GM21717 (cell line): ENCODE data around the gene PDLIM1.

Source experiments
- ATAC-seq: cut with Tn5 transposase; IDR thresholded peaks from one replicate; pipeline ENCODE4 v1.9.1; 2021; ENCODE audit warnings: mild to moderate bottlenecking, moderate library complexity; ENCODE audit not compliant: unreplicated experiment

PDLIM1 gene

DNA sequence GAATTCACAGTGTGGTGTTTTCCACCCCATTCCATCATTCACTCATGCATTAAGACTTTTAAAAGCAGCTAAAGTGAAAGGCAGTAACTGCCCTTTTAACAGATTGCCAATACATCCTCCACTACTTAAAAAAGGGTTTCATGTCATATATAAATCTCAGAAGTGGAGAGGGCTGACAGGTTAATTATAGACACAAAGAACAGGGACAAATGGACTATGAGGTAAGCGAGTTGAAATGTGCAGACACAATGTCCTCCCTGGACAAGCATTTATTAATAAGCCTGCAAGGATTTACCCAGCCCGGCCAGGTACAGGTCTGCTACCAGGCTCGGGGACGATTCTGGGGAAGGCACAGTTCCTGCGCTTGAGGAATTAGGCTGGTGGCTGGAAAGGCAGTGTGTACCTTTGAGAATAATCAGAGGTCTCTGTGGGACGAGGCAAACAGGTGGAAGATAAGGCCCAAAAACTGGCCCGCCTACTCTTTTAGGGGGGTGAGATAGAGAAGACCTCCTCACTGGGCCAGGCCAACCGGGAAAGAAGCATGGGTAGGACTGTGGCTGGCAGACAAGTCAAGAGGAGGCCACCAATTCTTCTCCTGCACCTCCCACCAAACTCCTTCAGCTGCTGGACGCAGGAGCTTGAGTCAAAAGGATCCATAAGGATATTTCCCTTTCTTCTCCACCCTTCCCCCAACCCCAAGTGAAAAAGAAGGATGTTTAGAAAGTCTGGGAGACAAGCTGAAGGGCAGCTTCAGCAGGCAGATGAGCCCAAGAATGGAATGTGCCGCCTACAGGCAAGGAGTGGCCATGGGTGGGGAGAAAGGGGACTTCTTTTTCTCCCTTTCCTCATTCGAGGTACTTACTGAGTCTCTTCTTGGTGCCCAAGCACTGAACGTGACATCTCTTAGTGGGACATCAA, 1.5 kb downstream of the PDLIM1 start:
- no peak for ATAC-seq

DNA sequence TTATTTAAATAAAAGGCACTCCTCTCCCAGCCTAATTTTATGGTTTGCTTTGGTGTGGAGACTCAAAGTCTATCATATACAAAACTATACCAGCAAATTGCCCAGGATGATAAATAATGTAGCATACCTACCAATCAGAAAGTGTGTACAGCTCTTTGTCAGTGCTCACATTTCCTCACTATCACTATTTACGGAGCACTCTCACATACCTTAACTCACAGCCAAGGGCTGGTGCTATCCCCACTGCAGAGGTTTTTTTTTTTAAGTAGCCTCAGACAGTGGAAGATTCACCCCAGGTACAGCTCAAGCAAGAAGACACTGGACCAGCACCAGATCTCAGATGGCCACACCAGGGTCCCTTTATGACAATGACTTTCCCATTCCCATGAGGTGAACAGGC, 2.5 kb downstream of the PDLIM1 start:
- no peak for ATAC-seq

DNA sequence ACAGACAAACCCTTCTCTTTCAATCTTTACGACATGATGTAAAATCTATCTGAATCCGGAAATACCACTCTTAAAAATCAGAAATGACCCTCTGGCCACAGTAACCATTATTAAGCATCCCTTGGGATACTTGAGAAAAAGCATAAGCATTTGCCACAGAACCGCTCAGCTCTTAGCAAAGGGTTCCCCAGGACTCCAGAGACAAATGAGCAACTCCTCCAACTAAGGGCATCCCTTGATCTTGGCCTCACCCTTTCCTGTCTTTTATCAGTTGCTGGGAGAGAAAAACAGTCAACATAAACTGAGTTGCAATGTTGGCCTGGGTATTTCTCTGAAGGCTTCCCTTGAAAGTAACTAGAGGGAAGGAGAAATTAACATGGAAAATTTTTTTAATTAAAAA, 3.5 kb downstream of the PDLIM1 start:
- no peak for ATAC-seq

DNA sequence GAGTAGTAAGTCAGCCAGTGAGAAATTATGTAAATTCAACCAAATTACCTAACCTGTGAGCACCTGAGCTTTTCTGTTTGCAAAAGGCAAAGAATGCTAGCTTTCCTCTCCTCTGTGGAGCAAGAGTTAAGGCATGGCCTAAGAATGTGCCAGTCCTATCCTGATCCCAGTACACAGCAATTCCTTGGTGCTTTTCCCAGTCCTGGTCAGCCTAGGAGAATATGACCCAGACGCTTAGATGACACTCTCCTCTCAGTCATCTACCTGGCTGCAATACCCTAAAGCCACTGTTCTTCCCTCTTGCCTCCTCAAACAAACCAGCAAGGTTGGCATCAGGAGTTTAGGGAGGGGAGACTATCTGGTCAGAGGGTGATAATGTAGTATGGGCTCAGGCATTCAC, 4.1 kb downstream of the PDLIM1 start:
- no peak for ATAC-seq

DNA sequence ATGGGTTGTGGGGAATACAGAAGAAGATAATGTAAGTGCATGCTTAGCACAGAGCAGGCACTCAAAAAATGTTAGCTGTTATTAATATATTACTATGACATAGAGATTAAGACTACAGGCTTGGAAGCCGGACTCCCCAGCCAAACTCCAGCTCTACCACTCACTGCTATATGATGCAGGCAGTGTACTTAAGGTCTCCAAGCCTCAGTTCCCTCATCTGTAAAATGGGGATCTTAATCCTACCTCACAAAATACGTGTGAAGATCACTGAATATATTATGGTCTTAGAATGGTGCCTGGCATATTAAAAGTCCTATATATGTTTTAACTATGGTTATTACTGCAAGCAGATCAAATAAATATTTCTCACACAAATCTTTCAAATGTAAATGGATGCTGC, 5.2 kb downstream of the PDLIM1 start:
- ATAC-seq, result no peak

DNA sequence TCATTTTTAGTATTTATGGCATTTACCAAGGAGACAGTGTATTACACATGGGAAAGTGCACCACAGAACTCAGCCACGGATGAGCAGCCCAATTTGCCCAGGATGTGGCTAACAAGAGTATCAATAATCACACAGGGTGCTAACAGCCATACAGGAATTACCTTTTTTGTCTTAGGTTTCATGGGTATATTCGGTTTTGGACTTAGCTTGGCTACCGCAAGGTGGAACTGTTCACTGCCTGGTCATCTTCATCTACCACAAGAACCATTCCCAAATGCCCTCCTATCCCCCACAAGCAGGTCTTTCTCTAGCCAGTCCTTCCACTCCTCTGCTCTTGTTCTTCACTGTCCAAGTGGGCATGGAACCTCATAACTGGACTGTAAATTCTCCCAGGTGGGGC, 6.0 kb downstream of the PDLIM1 start:
- ATAC-seq, result no peak

DNA sequence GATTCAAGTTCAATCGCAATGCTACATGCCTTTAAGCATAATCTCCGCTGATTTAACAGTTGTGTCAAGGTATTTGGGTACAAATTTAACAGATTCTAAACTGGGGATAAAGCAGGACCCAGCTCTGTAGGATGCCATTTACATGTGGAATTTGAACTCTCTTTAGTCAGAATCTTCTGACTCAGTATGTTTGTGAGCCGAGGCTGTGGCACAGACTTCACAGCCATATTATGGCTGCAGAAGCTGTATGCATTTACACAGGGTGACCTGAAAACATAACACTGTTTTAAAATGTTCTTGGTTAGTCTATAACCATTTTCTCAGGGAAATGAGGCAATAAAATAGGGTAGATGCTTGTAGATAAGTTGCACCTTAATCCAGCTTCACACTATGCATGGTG, 8.7 kb downstream of the PDLIM1 start:
- ATAC-seq, result no peak

DNA sequence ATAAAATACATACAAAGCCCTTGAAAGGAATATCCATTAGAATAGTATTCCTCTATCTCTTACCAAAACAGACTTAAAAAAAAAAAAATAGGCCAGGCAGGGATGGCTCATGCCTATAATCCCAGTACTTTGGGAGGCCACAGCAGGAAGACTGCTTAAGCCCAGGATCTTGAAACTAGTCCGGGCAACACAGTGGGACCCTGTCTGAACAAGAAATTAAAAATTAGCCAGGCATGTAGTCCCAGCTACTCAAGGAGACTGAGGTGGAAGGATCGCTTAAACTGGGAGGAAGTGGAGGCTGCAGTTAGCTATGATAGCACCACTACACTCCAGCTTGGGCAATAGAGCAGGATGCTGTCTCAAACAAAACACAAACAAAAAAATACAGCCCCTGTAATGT, 9.6 kb downstream of the PDLIM1 start:
- ATAC-seq, result no peak

DNA sequence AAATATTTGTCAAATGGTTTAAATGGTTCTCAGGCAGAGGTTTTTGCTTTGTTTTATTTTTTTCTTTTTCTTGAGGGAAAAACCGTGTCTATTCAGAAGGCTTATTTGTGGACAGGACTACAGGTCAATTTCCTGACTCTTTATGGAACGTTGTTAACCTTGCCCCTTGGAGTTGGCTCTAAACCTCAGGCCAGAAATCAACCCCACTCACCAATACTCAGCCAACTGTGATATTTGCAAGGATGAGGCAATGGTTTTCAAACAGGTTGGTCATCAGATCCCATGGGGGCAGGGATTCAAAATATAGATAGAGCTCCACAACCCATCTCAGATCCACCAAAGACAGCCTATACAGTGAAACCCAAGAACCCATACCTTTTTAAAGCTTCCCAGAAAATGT, 10.2 kb downstream of the PDLIM1 start:
- no peak for ATAC-seq

DNA sequence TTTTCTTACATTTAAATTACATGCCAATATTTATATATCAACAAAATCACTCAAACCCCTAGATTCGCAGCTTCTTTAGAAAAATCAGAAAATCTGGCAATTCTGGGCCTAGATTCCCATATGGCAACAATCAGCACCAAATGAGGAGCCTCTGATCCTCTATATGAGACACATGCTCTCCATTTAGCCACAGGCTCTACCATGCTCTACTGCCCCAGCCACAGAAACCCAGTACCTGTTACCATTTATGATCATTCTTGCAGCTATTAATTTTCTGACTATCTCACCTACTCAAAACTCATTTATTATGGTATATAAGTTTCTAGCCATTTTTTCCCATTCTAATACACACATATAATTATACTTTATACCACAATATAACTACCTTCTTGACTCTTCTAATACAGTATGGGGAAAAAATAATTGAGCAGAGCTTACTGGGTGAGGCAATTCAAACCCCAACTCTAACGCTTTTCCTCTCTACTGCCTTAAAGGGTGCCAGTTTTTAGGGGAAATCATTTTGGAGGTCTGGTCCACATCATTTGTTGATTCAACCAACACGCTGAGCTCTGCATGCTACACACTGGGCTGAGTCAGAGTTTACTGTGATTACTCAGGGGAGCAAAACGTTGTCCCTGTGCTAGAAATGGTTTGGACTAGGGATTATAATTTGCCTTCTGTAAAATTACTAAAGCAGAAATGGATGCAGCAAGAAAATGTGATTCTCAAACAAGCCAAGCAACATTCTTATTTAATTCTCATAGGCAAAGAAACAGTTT, 11.6 kb downstream of the PDLIM1 start:
- peak; percentile 41 for ATAC-seq

DNA sequence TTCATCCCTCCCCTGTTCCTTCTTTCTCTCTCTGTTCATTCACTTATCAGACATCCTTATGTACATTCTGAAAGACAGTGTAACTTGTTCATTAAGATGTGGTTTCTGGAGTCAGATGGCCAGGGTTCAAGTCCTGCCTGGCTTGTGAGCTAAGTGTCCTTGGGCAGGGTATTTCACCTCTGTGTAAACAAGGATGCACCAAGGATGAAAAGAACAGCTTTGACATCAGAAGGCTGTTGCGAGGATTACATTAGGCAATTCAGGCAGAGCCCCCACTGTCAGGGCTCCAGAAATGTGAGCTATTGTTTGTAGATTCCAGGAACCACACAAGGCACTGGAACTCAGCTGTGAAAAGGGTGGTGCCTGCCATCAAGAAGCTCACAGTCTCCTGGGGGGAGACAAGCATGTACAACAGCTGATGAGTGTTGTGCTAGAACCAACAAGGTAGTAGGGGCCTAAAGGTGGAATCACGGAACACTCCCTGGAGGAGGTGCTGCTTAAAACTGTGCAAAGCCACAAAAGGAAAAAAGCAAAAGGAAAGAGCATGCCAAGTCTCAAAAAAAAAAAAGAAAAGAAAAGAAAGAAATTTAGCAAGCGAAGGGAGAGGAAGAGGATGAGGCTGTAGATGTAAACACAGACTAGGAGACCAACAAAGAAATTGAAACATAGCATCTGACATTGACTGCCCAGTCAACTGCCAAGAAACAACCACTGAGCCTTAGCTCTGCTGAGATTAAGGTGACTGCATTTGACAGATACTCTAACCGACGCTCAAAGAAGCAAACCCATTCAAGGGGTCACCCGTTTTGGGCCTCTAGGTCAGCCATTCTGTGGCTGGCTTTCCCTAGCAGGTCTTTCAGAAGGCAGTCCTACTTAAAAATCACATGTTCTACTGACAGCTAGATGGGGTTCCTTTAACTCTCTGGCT, 12.5 kb downstream of the PDLIM1 start:
- ATAC-seq, result no peak

DNA sequence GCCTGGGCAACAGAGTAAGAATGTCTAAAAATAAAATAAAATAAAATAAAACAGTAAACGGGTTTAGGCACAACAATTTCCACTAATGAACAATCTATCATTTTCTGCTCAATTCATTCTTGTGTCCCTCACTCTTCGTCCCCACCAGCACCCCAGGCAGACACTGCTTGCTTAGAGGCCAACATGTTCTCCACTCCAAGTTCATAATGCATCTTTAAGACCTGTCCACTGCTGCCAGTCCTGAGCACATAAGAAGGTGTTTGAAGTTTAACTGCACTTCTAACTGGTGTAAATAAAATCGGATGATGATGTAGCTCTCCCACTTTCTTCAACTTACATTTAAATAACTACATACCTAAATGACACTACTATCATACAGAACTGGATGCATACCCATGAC, 13.2 kb downstream of the PDLIM1 start:
- no peak for ATAC-seq

DNA sequence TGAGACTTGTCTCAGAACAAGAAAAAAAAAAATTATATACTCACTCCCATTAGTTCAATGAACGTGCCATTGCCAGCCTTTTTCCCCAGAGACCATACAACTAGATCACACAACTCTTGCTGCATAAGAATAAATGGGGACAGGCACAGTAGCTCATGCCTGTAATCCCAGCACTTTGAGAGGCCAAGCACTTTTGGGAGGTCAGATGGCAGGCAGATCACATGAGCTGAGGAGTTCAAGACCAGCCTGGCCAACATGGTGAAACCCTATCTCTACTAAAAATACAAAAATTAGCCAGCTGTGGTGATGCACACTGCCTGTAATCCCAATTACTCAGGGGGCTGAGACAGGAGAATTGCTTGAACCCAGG, 13.6 kb downstream of the PDLIM1 start:
- no peak for ATAC-seq

DNA sequence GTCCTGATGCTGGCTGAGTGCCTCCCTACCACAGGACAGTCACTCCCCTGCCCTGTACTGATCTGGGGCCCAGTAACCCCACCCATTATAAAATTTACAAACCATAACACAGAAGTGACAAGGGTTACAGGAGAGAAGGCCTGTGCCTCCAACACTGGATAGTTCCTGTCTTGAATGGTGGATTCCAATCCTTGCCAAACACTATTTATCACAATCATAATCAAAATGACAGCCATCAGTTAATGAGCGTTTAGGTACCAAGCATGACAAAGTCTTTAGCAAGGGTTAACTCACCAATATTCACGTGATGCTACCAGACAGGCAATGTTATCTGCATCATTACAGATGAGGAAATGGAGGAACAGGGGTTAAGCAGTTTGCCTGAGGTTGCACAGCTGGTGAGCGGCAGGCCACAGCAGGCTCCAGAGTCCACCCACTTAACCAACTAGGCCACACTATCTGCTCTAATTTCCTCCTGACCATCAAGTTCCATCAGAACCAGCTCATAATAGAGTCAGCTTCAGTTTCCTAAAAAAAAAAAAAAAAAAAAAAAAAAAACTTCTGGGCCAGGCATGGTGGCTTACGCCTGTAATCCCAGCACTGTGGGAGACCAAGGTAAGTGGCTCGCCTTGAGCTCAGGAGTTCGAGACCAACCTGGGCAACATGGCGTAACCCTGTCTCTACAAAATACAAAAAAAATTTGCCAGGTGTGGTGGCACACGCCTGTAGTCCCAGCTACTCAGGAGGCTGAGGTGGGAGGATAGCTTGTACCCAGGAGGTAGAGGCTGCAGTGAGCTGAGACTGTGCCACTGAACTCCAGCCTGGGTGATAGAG, 14.2 kb downstream of the PDLIM1 start:
- ATAC-seq, result no peak

DNA sequence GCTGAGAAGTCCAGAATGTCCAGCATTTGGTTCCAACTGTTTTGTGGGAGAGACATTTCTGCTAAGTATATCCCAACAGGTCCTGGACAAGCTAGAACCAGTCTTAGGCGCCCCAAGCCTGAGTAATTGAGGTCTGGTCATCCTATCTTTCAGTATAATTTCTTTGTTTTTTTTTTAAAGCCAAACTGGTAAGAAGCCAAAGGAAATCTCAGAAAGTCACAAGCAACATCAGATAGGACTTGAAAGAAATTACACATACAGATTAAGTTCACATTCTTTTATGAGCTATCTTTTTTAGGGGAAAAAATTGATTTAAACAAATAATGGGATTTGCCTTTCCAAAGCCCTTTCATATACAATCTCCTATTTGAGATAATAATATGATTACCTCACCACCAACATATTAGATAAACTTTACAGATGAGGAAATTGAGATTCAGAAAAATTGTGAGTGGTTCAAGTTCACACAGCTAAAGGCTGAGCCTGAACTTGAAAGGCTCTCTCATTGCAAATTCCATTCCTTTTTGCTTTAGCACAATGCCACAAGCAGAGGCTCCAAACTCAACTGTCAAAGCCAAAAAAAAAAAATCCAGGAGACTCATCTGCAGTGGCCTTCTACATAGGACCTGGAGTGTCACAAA, 15.0 kb downstream of the PDLIM1 start:
- ATAC-seq, result no peak

DNA sequence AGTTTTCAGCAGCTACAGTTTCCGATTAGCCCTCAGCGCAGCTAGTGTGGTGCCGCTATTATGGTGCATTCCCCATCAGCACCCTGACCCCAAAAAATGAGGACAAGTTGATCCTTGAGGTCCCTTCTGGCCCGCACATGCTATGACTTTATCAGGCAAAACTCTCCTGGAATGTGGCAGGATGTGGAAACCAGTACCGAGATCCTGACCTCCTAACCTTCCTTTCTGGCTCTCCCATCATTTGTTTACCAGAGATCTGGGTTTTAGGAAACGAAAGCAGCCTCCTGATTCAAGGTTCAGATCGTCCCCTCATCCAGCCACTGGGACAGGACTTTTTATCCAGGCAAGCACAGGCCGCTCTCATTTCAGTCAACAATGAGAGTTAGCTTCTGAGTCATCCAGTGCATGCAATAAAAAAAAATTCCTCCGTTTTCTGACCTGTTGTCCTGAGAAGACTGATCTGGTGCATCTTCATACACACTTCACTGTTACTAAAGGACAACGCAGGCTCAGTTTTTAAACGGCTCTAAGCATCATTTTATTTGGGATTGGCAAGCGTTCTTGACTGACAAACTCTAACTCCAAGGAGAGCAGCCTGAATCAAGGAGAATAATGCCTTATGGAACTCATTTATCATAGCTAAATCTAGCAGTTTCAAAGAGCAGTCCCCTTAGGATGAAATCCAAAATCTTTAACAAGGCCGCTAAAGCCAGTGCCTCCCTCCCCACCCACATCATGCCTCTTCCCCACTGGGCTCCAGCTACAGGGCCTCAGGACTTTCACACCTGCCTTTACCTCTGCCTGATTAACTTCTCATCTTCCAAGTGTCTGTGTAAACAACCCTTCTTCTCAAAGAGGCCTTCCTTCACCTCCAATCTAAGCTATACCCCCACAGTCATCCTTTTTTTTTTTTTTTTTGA, 17.1 kb downstream of the PDLIM1 start:
- no peak for ATAC-seq

DNA sequence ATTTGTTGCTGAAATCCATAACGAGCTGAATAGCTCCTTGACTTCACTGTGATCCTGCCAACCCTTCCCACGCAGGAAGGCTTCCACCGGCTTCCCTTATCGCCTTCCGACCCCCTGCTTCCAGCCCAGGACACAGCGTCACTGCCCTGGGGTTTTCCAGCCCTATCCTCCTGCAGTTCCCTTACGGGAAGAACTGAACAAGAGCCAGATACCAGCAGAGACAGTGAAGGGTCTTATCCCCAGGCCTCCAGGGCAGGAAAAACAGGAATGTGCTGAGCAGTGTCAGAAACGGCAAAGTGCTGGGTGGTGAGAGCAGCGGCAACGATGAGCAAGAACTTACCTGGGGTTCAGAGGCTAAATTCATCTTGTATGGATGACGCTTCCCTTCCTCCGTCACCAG, 22.4 kb downstream of the PDLIM1 start:
- no peak for ATAC-seq

DNA sequence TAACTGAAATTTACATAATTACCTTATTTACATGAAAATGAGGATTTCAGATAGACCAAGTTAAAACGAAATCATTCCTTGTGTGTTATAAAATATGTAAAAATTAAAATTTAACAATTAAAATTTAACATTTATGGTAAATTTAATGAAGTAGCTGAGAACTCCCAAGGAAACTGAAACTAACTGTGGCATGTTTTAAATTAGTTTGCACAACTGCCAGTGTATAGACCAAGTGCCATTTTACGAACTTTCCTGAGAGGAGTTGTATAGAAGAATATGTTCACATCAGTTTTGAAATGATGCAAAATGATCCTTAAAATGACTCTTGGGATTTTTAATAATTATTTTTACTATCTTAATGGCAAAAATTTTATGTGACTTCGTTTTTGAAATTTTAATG, 23.6 kb downstream of the PDLIM1 start:
- no peak for ATAC-seq

DNA sequence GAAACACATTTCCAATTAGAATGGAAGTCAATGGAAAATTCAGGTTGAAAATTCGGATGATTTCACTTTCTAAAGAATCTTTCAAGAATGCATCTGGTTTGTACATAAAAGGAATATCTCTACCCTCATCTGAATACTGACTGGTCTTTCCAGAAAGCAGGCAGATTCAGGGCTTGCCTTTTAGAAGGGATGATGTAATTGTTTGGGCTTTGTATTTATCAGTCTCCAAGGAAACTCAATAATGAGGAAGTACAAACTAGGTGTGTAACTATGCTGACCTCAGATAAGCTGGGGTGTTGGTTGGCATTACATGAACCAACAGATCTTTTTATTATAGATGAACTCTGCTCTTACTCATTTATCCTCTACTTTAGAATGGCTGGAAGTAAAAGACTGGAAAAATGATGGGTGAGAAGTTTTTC, 24.1 kb downstream of the PDLIM1 start:
- ATAC-seq, result peak; percentile 92
